SK-N-DZ (cell line): Measurements from ENCODE around the gene PEX3. TPM values are rescaled to one million over a fixed set of nuclear protein-coding genes. Genes with fewer than 3 reads are reported as not detected.

Experiments
- DNase-seq: peaks from one replicate; pipeline ENCODE4 v3.0.0-alpha.2; 2015; ENCODE audit warnings: low spot score
- polyA plus RNA-seq, 2 experiments: library from polyadenylated mRNA; depleted of rRNA; stranded (reverse); fragments of >200 nt; gene quantifications; 2 replicates each; pipeline ENCODE4 v1.2.3, GENCODE V29; 2014

The PEX3 gene
- polyA plus RNA-seq (2014; cell fraction: cytosol; rRNA removed), result 14.8 and 16.5 TPM in 2 replicates
- 16.6 and 16.9 TPM in 2 replicates for polyA plus RNA-seq (2014; cell fraction: nucleus; rRNA removed)

- peak; percentile 92 for DNase-seq
These were observed at the start of gene PEX3, which contains the start of gene ADAT2 for GRCh38 chr6:143450453-143451371. PEX3 (plus strand) TSS chr6:143450805; CDS start chr6:143451043, 238 bp downstream. ADAT2 (minus strand) TSS chr6:143450695; CDS start chr6:143450658, 37 bp downstream.

GRCh38 chr6:143401068-143401446 lies 49.5 kb upstream of the PEX3 start:
- DNase-seq, result no peak

- no peak for DNase-seq
These were observed 48.8 kb upstream of the PEX3 start for GRCh38 chr6:143401636-143402370.

GRCh38 chr6:143402721-143403336 lies 47.8 kb upstream of the PEX3 start:
- DNase-seq, result no peak

- DNase-seq, result no peak
These were observed 45.0 kb upstream of the PEX3 start for GRCh38 chr6:143405373-143406154.

- no peak for DNase-seq
These were observed 43.9 kb upstream of the PEX3 start for GRCh38 chr6:143406673-143407072.

- no peak for DNase-seq
These were observed 42.3 kb upstream of the PEX3 start for GRCh38 chr6:143408151-143408786.

GRCh38 chr6:143408787-143409162 lies 41.8 kb upstream of the PEX3 start:
- no peak for DNase-seq

- DNase-seq, result no peak
These were observed 39.7 kb upstream of the PEX3 start for GRCh38 chr6:143410859-143411270.

- no peak for DNase-seq
These were observed 35.8 kb upstream of the PEX3 start for GRCh38 chr6:143414769-143415168.

- DNase-seq, result no peak
These were observed 31.1 kb upstream of the PEX3 start for GRCh38 chr6:143419526-143419925.

- no peak for DNase-seq
These were observed 24.6 kb upstream of the PEX3 start for GRCh38 chr6:143426026-143426425.

GRCh38 chr6:143427109-143427817 lies 23.3 kb upstream of the PEX3 start:
- DNase-seq, result peak; percentile 55

- DNase-seq, result no peak
These were observed 20.6 kb upstream of the PEX3 start for GRCh38 chr6:143429970-143430369.

GRCh38 chr6:143431226-143431625 lies 19.4 kb upstream of the PEX3 start:
- DNase-seq, result no peak

- DNase-seq, result no peak
These were observed 18.0 kb upstream of the PEX3 start for GRCh38 chr6:143432588-143432987.

GRCh38 chr6:143441010-143441409 lies 9.6 kb upstream of the PEX3 start:
- no peak for DNase-seq

- DNase-seq, result no peak
These were observed 8.7 kb upstream of the PEX3 start for GRCh38 chr6:143441680-143442545.

GRCh38 chr6:143443096-143443495 lies 7.5 kb upstream of the PEX3 start:
- DNase-seq, result no peak
